ENCODE results near the gene STAT5A. TPM values are rescaled to one million over a fixed set of nuclear protein-coding genes. Genes with fewer than 3 reads are reported as not detected.

Gene STAT5A
- total RNA-seq, 3 donors from 2014 or later: 72.8 to 363 (median 78.9) TPM

GRCh38 chr17:42271779-42272035, 16.6 kb upstream of the STAT5A start:
- H3K27me3 ChIP-seq: no peaks in the 10 kb centered on the region
- DNase-seq (ENCODE audit: low spot score in 2 of 2): no peak
- H3K4me3 ChIP-seq: no peak overlapping the region
- H3K36me3 ChIP-seq: no peaks in the 10 kb centered on the region
- no peak for TF ChIP-seq CTCF (IDR thresholded peaks at IDR 0.05)
- no peak for TF ChIP-seq POLR2A (IDR thresholded peaks at IDR 0.05)
- no peak for TF ChIP-seq POLR2AphosphoS5 (IDR thresholded peaks at IDR 0.05)
- H3K4me1 ChIP-seq: peaks cover 8 to 12% of the 10 kb centered on the region in 2 donors
- intact Hi-C loops (cut with DNase I; ENCODE audit: low total_unique reads): no loop called here
- peak overlapping the region in 1 of 2 donors; percentile 45 for H3K27ac ChIP-seq
- H3K9me3 ChIP-seq: no peaks in the 10 kb centered on the region

- Histone ChIP-seq H3K27me3 (no peaks in the 10 kb centered on the region), H3K4me1 (peaks cover 8 to 12% of the 10 kb centered on the region in 2 donors), H3K36me3 (no peaks in the 10 kb centered on the region), H3K9me3 (no peaks in the 10 kb centered on the region), H3K4me3 (no peak overlapping the region), H3K27ac (peak overlapping the region in 1 of 2 donors; percentile 45)
- no peak for DNase-seq (ENCODE audit: low spot score in 2 of 2)
- no peak for TF ChIP-seq POLR2A (IDR thresholded peaks at IDR 0.05)
- no peak for TF ChIP-seq CTCF (IDR thresholded peaks at IDR 0.05)
- no peak for TF ChIP-seq POLR2AphosphoS5 (IDR thresholded peaks at IDR 0.05)
- intact Hi-C loops (cut with DNase I; ENCODE audit: low total_unique reads): no loop called here
Measured at GRCh38 chr17:42272162-42272907, 16.0 kb upstream of the STAT5A start.

GRCh38 chr17:42273474-42274252, 14.6 kb upstream of the STAT5A start:
- peaks cover 8 to 12% of the 10 kb centered on the region in 2 donors for H3K4me1 ChIP-seq
- intact Hi-C loops (cut with DNase I; ENCODE audit: low total_unique reads): no loop called here

GRCh38 chr17:42274253-42274542, 14.1 kb upstream of the STAT5A start:
- no peaks in the 10 kb centered on the region for H3K27me3 ChIP-seq
- no peak overlapping the region for H3K27ac ChIP-seq
- peaks cover 8 to 12% of the 10 kb centered on the region in 2 donors for H3K4me1 ChIP-seq
- H3K36me3 ChIP-seq: no peaks in the 10 kb centered on the region
- peak in 1 of 2 donors; percentile 3 for DNase-seq (ENCODE audit: low spot score in 2 of 2)
- H3K9me3 ChIP-seq: no peaks in the 10 kb centered on the region
- peak overlapping the region in 1 of 3 donors; percentile 88 for H3K4me3 ChIP-seq
- no peak for TF ChIP-seq CTCF (IDR thresholded peaks at IDR 0.05)
- TF ChIP-seq POLR2AphosphoS5 (IDR thresholded peaks at IDR 0.05): no peak
- no peak for TF ChIP-seq POLR2A (IDR thresholded peaks at IDR 0.05)
- intact Hi-C loops (cut with DNase I; ENCODE audit: low total_unique reads): no loop called here

More at GRCh38 chr17:42273474-42274252, 14.6 kb upstream of the STAT5A start:
- Histone ChIP-seq H3K27me3 (no peaks in the 10 kb centered on the region), H3K36me3 (no peaks in the 10 kb centered on the region), H3K9me3 (no peaks in the 10 kb centered on the region), H3K27ac (no peak overlapping the region), H3K4me3 (no peak overlapping the region)
- no peak for DNase-seq (ENCODE audit: low spot score in 2 of 2)
- TF ChIP-seq CTCF (IDR thresholded peaks at IDR 0.05) (no peak), POLR2AphosphoS5 (IDR thresholded peaks at IDR 0.05) (no peak), POLR2A (IDR thresholded peaks at IDR 0.05) (no peak)

- no peaks in the 10 kb centered on the region for H3K27me3 ChIP-seq
- no peak for DNase-seq (ENCODE audit: low spot score in 2 of 2)
- peaks cover 8 to 11% of the 10 kb centered on the region in 2 donors for H3K4me1 ChIP-seq
- peak overlapping the region; percentile 91 to 96 for H3K27ac ChIP-seq
- no peak for TF ChIP-seq POLR2AphosphoS5 (IDR thresholded peaks at IDR 0.05)
- no peak for TF ChIP-seq POLR2A (IDR thresholded peaks at IDR 0.05)
- TF ChIP-seq CTCF (IDR thresholded peaks at IDR 0.05): no peak
- no peaks in the 10 kb centered on the region for H3K36me3 ChIP-seq
- H3K4me3 ChIP-seq: peak overlapping the region; percentile 84 to 88 (median 88)
- intact Hi-C loops (cut with DNase I; ENCODE audit: low total_unique reads): no loop called here
- H3K9me3 ChIP-seq: no peaks in the 10 kb centered on the region
Measured at GRCh38 chr17:42274812-42275526, 13.3 kb upstream of the STAT5A start.

Data from breast epithelium (tissue), 4 donors.